GM23338 (cell line): ENCODE data around the gene CCDC9B. TPM values are rescaled to one million over a fixed set of nuclear protein-coding genes. Genes with fewer than 3 reads are reported as not detected.
A peak's percentile ranks its signal among the peaks of the same experiment; 100 is the strongest.

Source experiments
- ATAC-seq: fragments of 200-7000 bp; cut with Tn5 transposase; 3 replicates; pipeline ENCODE4 v1.9.1; 2020
- DNase-seq: peaks from one replicate; pipeline ENCODE4 v3.0.0-alpha.2; 2015; ENCODE audit warnings: low spot score
- H2AFZ ChIP-seq: fragments of 200-600 bp; sonication (generic); 2 replicates; pipeline ENCODE4 v1.8.0; 2016; ENCODE audit warnings: antibody characterized with exemption, mild to moderate bottlenecking, moderate library complexity
- H3F3A ChIP-seq: fragments of 200-600 bp; sonication (generic); replicated peaks from 2 replicates; pipeline ENCODE4 v1.8.0; 2017; ENCODE audit warnings: antibody characterized with exemption, mixed run types, low read depth
- H3K27ac ChIP-seq: fragments of 200-600 bp; sonication (generic); 2 replicates; pipeline ENCODE4 v1.6.1; 2016; ENCODE audit warnings: low read depth
- H3K27me3 ChIP-seq: fragments of 200-600 bp; sonication (generic); 2 replicates; pipeline ENCODE4 v1.8.0; 2016; ENCODE audit warnings: mild to moderate bottlenecking, mixed run types, moderate library complexity; ENCODE audit not compliant: insufficient read depth
- H3K36me3 ChIP-seq: fragments of 200-600 bp; sonication (generic); 2 replicates; pipeline ENCODE4 v1.8.0; 2016; ENCODE audit warnings: mild to moderate bottlenecking; ENCODE audit not compliant: insufficient read depth
- H3K4me1 ChIP-seq: fragments of 200-600 bp; sonication (generic); 2 replicates; pipeline ENCODE4 v1.8.0; 2016; ENCODE audit warnings: mild to moderate bottlenecking, moderate library complexity; ENCODE audit not compliant: insufficient read depth
- H3K4me2 ChIP-seq: fragments of 200-600 bp; sonication (generic); 2 replicates; pipeline ENCODE4 v1.7.1; 2017; ENCODE audit warnings: mixed run types
- H3K4me3 ChIP-seq: fragments of 200-600 bp; sonication (generic); 2 replicates; pipeline ENCODE4 v1.6.1; 2016; ENCODE audit warnings: mixed run types
- H3K79me2 ChIP-seq: fragments of 200-600 bp; sonication (generic); replicated peaks from 2 replicates; pipeline ENCODE4 v1.8.0; 2017; ENCODE audit warnings: mild to moderate bottlenecking; ENCODE audit not compliant: insufficient read depth
- H3K9me2 ChIP-seq: fragments of 200-600 bp; sonication (generic); 2 replicates; pipeline ENCODE4 v1.8.0; 2017; ENCODE audit not compliant: insufficient read depth
- H4K20me1 ChIP-seq: fragments of 200-600 bp; sonication (generic); replicated peaks from 2 replicates; pipeline ENCODE4 v1.8.0; 2017; ENCODE audit warnings: mild to moderate bottlenecking; ENCODE audit not compliant: insufficient read depth
- H3K27ac Mint-ChIP-seq: 2 replicates; pipeline ENCODE4 v1.8.0; 2020; ENCODE audit warnings: inconsistent platforms, mild to moderate bottlenecking, moderate library complexity, mixed read lengths
- H3K27me3 Mint-ChIP-seq: 3 replicates; pipeline ENCODE4 v1.8.0; 2022; ENCODE audit warnings: low read depth, mild to moderate bottlenecking, moderate library complexity, mixed read lengths, inconsistent platforms; ENCODE audit not compliant: insufficient read depth, poor library complexity
- H3K36me3 Mint-ChIP-seq: 3 replicates; pipeline ENCODE4 v1.8.0; 2021; ENCODE audit warnings: low read depth, mild to moderate bottlenecking, inconsistent platforms, moderate library complexity, mixed read lengths
- H3K4me1 Mint-ChIP-seq: 3 replicates; pipeline ENCODE4 v1.8.0; 2020; ENCODE audit warnings: mild to moderate bottlenecking, inconsistent platforms, mixed read lengths
- H3K4me3 Mint-ChIP-seq: 3 replicates; pipeline ENCODE4 v1.8.0; 2021; ENCODE audit warnings: moderate library complexity, mild to moderate bottlenecking, inconsistent platforms, mixed read lengths
- H3K9me3 Mint-ChIP-seq: 3 replicates; pipeline ENCODE4 v1.8.0; 2020; ENCODE audit warnings: moderate library complexity, mild to moderate bottlenecking, inconsistent platforms, mixed read lengths
- CREB1 ChIP-seq: fragments of 250-450 bp; sonication (Bioruptor Pico); IDR thresholded peaks from 2 replicates; pipeline ENCODE4 v1.5.0; 2020; ENCODE audit warnings: low read depth, mild to moderate bottlenecking, moderate library complexity
- CTCF ChIP-seq, 2 experiments: fragments of 200-600 bp in 1 of 2; sonication (generic) in 1 of 2; conservative IDR thresholded peaks; 2 replicates each; pipeline versions ENCODE4 v1.5.1 to v1.6.1; 2016 to 2017; ENCODE audit warnings: antibody characterized with exemption in 2 of 2, low read depth in 2 of 2, mild to moderate bottlenecking in 2 of 2, moderate library complexity in 1 of 2
- ETS1 ChIP-seq: IDR thresholded peaks from 2 replicates; pipeline ENCODE4 v1.6.1; 2016; ENCODE audit warnings: antibody characterized with exemption
- EZH2 ChIP-seq: fragments of 200-600 bp; sonication (generic); IDR thresholded peaks from one replicate; pipeline ENCODE4 v1.8.0; 2017; ENCODE audit warnings: antibody characterized with exemption, mild to moderate bottlenecking, low read depth; ENCODE audit not compliant: unreplicated experiment
- EZH2phosphoT487 ChIP-seq: fragments of 200-600 bp; sonication (generic); IDR thresholded peaks from one replicate; pipeline ENCODE4 v1.8.1; 2018; ENCODE audit warnings: antibody characterized with exemption; ENCODE audit not compliant: unreplicated experiment
- JUNB ChIP-seq: IDR thresholded peaks from one replicate; pipeline ENCODE4 v1.6.1; 2016; ENCODE audit warnings: antibody characterized with exemption; ENCODE audit not compliant: unreplicated experiment
- NANOG ChIP-seq: IDR thresholded peaks from 2 replicates; pipeline ENCODE4 v1.6.1; 2016; ENCODE audit warnings: antibody characterized with exemption, borderline replicate concordance
- POLR2AphosphoS5 ChIP-seq: IDR thresholded peaks from 2 replicates; pipeline ENCODE4 v1.6.1; 2016; ENCODE audit warnings: antibody characterized with exemption, low read depth
- REST ChIP-seq: IDR thresholded peaks from one replicate; pipeline ENCODE4 v1.6.1; 2018; ENCODE audit warnings: antibody characterized with exemption; ENCODE audit not compliant: unreplicated experiment
- STAT1 ChIP-seq: IDR thresholded peaks from one replicate; pipeline ENCODE4 v1.6.1; 2016; ENCODE audit warnings: antibody characterized with exemption; ENCODE audit not compliant: unreplicated experiment
- ZNF114 ChIP-seq: fragments of 250-450 bp; sonication (Bioruptor Pico); IDR thresholded peaks from 2 replicates; pipeline ENCODE4 v1.5.0; 2020; ENCODE audit warnings: mild to moderate bottlenecking, moderate library complexity
- ZNF331 ChIP-seq: fragments of 250-450 bp; sonication (Bioruptor Pico); IDR thresholded peaks from 2 replicates; pipeline ENCODE4 v1.5.0; 2020; ENCODE audit warnings: low read depth, mild to moderate bottlenecking, moderate library complexity
- ZNF462 ChIP-seq: fragments of 250-450 bp; sonication (Bioruptor Pico); IDR thresholded peaks from 2 replicates; pipeline ENCODE4 v1.5.0; 2020; ENCODE audit warnings: mild to moderate bottlenecking, moderate library complexity
- polyA plus RNA-seq: library from polyadenylated mRNA; unstranded; fragments of >200 nt; fragmentation: Nextera tagmentation; extraction: Ambion mirVana; gene quantifications from 2 replicates; pipeline ENCODE4 v1.2.1, GENCODE V29; 2016
- total RNA-seq: library from RNA; depleted of rRNA; stranded (reverse); fragments of >200 nt; shearing (Covaris generic); gene quantifications from 2 replicates; pipeline ENCODE4 v1.2.3, GENCODE V29; 2014

Gene CCDC9B
- total and polyA plus RNA-seq, 2 experiments from 2014 or later = 0.18 to 0.97 TPM

DNA sequence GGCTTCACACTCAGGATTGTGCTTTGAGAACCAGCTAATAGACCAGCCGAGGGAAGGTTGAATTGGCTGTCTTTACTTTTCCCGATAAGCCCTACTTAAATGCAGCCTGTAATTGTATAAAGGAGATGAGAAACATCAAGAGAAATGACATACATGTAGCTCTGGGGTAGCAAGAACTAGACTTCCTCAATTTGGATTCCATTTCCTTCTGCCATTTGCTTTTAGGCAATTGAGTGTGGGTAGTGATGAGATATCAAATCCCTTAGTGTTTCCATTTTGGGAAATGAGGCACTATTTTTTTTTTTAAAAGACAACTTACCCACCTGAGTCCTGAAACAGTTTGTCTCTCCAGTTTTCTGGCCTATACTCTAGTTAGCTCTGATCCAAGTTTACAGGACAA is 15.0 kb downstream of the CCDC9B start (continued):
- no peak for TF ChIP-seq JUNB
- TF ChIP-seq POLR2AphosphoS5 = no peak

DNA sequence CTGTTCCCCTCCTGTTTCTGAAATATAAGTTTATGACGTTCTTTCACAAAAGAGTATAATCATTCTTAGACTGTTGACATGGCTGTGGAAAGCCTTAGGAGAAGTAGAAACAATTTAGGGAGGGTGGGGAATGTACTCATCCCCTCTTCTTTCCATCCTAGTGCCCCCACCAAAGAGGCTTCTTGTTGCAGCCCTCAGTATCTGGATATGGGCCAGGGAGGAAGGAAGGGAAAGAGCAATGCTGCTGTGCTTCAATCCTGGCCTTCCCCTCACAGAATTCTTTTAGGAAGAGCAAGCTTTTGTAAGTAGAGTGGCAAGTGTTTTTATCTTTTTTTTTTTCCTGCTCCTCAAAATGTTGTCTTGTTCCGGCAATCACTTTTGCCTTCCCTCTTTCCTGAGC is 15.6 kb downstream of the CCDC9B start:
- Histone ChIP-seq H3K27ac (no peak overlapping the region), H3F3A (peaks cover 16% of the 10 kb centered on the region; the same call in 1 of the 2 replicates), H3K9me2 (no peaks in the 10 kb centered on the region), H3K36me3 (no peaks in the 10 kb centered on the region), H3K4me2 (peak overlapping the region; percentile 89), H3K27me3 (peaks cover 34% of the 10 kb centered on the region), H3K4me3 (peak overlapping the region; percentile 83), H3K79me2 (peaks cover 21% of the 10 kb centered on the region), H3K4me1 (peaks cover 65% of the 10 kb centered on the region), H2AFZ (no peak overlapping the region), H4K20me1 (peaks cover 10% of the 10 kb centered on the region)
- Mint-ChIP-seq H3K36me3 (peaks cover 20% of the 10 kb centered on the region), H3K9me3 (no peaks in the 10 kb centered on the region; the same call in 2 of the 3 replicates), H3K4me3 (peak overlapping the region; percentile 79), H3K27me3 (peaks cover 37% of the 10 kb centered on the region), H3K27ac (no peak overlapping the region), H3K4me1 (peaks cover 70% of the 10 kb centered on the region)
- TF ChIP-seq ETS1 (no peak), POLR2AphosphoS5 (no peak), JUNB (no peak), STAT1 (no peak), EZH2phosphoT487 (no peak), CREB1 (CRISPR knock-in tag) (no peak), CTCF (conservative IDR thresholded peaks at IDR 0.05; ENCODE audit: low read depth in 2 of 2) (no peak), EZH2 (no peak), ZNF462 (no peak), ZNF331 (CRISPR knock-in tag) (no peak), REST (no peak), ZNF114 (CRISPR knock-in tag) (no peak), NANOG (no peak)
- DNase-seq (no peak), ATAC-seq (no peak)
